Ascending aorta (tissue), 2 donors: ENCODE data around the gene XDH. TPM values are rescaled to one million over a fixed set of nuclear protein-coding genes. Genes with fewer than 3 reads are reported as not detected.

ENCODE experiments used
- DNase-seq, 2 donors: peaks; one replicate each; pipeline ENCODE4 v3.0.0-alpha.2; 2019; ENCODE audit warnings: low spot score in 2 of 2
- H3K27ac ChIP-seq, 2 donors: fragments of 200-600 bp; sonication (generic); one replicate each; pipeline ENCODE4 v1.5.1; 2016 to 2017; ENCODE audit warnings: mild to moderate bottlenecking in 1 of 2
- H3K27me3 ChIP-seq: fragments of 200-600 bp; sonication (generic); one replicate; pipeline ENCODE4 v1.5.1; 2017
- H3K36me3 ChIP-seq, 2 donors: fragments of 200-600 bp; sonication (generic); one replicate each; pipeline ENCODE4 v1.5.1; 2016
- H3K4me1 ChIP-seq, 2 donors: fragments of 200-600 bp; sonication (generic); one replicate each; pipeline ENCODE4 v1.5.1; 2016 to 2017; ENCODE audit warnings: mild to moderate bottlenecking in 1 of 2
- H3K4me3 ChIP-seq, 2 donors: fragments of 200-600 bp; sonication (generic); one replicate each; pipeline ENCODE4 v1.5.1; 2016 to 2017; ENCODE audit warnings: mild to moderate bottlenecking in 1 of 2
- H3K9me3 ChIP-seq, 2 donors: fragments of 200-600 bp; sonication (generic); one replicate each; pipeline ENCODE4 v1.5.1; 2016
- intact Hi-C: fragments of 100-400 bp; cut with DNase I; formaldehyde crosslinking; loops from one replicate; pipeline ENCODE4 v1.15.1; 2023
- total RNA-seq: library from RNA; depleted of rRNA; stranded (reverse); fragments of >200 nt; gene quantifications from one replicate; pipeline ENCODE4 v1.1.0, GENCODE V29; 2016
- TF ChIP-seq, protein P1 (sequence below), 3 experiments: fragments of 200-600 bp in 2 of 3; fragments of 450-650 bp in 1 of 3; sonication (generic) in 2 of 3; IDR thresholded peaks; one replicate each; pipeline ENCODE4 v1.5.1; 2016 to 2019; ENCODE audit warnings: antibody characterized with exemption in 3 of 3, mild to moderate bottlenecking in 1 of 3, moderate library complexity in 1 of 3

Gene XDH
- total RNA-seq, 1 donor from 2014 or later, result not detected

DNA sequence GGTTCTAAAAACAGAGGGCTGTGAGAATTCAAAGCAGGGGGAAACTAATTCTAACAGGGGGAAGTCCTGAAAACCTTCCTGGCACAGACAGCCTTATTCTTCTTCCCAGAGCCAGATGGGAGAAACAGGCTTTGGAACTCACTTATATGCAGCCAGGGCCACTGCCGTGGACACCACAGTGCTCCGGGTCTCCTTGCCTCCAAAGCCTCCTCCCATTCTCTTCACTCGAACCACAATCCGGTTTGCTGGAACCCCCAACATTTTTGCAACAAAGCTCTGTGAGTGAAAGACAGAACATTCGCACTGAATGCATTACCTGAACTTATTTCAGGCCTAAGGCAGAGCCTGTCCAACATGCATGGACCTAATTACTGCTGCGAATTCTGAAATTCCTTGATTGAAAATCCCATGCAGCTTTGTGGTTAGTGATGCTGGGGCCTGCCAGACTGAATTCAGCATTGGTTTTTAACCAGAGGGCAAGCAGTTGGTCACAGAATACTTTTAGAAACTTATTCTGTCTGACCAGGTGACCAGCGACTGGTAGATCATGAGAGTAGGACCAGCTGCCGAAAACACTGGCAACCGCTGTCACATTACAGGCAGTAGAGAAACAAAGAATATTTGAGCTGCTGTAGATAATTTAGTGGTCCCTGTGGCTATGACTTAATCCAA is 48.6 kb downstream of the XDH start:
- H3K27ac ChIP-seq, result no peak overlapping the region
- TF ChIP-seq, protein P1, sequence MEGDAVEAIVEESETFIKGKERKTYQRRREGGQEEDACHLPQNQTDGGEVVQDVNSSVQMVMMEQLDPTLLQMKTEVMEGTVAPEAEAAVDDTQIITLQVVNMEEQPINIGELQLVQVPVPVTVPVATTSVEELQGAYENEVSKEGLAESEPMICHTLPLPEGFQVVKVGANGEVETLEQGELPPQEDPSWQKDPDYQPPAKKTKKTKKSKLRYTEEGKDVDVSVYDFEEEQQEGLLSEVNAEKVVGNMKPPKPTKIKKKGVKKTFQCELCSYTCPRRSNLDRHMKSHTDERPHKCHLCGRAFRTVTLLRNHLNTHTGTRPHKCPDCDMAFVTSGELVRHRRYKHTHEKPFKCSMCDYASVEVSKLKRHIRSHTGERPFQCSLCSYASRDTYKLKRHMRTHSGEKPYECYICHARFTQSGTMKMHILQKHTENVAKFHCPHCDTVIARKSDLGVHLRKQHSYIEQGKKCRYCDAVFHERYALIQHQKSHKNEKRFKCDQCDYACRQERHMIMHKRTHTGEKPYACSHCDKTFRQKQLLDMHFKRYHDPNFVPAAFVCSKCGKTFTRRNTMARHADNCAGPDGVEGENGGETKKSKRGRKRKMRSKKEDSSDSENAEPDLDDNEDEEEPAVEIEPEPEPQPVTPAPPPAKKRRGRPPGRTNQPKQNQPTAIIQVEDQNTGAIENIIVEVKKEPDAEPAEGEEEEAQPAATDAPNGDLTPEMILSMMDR (IDR thresholded peaks at IDR 0.05), result no peak
- H3K9me3 ChIP-seq, result no peaks in the 10 kb centered on the region
- no peaks in the 10 kb centered on the region for H3K27me3 ChIP-seq
- no peak for DNase-seq
- H3K4me3 ChIP-seq, result no peak overlapping the region
- intact Hi-C loops, result no loop called here
- H3K4me1 ChIP-seq, result no peaks in the 10 kb centered on the region
- H3K36me3 ChIP-seq, result no peaks in the 10 kb centered on the region

DNA sequence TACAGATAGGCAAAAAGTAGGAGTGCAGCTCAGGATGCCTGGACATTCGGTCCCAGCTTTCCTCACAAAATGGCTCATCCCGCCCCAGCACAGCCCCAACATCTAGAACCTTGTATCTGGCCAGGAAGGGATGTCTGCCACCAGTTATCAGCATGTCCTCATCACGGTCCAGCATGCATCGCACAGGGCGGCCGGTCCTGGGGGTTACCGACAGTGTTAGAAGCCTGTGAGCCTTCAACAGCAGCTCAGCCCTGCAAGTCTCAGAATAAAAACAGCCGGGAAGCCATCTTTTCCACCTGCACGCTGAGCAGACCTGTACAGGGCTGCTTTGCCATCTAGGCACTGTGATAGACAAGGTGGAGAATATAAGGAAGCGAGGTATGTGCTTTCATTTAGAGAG is 49.2 kb downstream of the XDH start:
- Histone ChIP-seq H3K4me1 (no peaks in the 10 kb centered on the region), H3K27ac (no peak overlapping the region), H3K9me3 (no peaks in the 10 kb centered on the region), H3K36me3 (no peaks in the 10 kb centered on the region), H3K27me3 (no peaks in the 10 kb centered on the region), H3K4me3 (no peak overlapping the region)
- TF ChIP-seq, protein P1 (IDR thresholded peaks at IDR 0.05), result no peak
- DNase-seq, result no peak
- intact Hi-C loops, result no loop called here

DNA sequence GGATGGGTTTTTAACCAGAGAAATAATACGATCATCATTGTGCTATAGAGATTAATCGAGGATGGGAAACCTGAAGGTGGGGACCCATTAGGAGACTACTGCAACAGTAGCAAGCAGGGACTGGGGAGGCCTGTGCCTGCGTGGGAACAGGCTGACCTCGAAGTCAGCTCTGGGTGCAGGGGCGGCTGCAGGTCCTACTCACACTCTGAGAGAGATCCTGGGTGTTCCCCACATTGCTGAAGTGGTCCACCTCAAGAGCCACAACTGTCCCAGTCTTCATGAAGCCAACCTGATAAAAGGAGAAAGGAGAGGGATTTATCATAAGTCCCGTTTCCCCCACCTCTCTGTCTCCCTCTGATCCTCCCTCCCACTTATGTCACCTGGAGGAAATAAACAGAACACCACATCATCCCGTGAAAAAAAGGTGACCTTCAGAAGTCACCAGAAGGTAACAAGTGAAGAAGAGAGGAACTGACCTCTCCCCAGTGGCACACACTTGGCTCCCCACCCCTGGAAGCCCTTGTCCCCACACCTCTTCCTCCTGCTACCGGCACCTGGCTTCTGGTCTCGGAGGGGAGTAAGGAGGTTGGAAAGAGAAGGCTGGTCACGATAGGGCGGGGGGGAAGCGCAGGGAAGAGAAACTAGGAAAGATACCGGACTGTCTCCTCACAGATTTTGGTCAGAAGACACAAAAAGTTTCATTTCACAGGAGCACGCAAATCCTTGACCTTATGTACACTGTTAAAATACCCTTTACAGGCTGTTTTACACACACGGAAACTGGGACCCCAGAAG is 50.4 kb downstream of the XDH start:
- H3K4me3 ChIP-seq, result no peak overlapping the region
- H3K36me3 ChIP-seq, result no peaks in the 10 kb centered on the region
- H3K9me3 ChIP-seq, result no peaks in the 10 kb centered on the region
- H3K27ac ChIP-seq, result no peak overlapping the region
- intact Hi-C loops, result no loop called here
- no peaks in the 10 kb centered on the region for H3K27me3 ChIP-seq
- TF ChIP-seq, protein P1 (IDR thresholded peaks at IDR 0.05), result no peak
- DNase-seq, result no peak
- H3K4me1 ChIP-seq, result no peaks in the 10 kb centered on the region

DNA sequence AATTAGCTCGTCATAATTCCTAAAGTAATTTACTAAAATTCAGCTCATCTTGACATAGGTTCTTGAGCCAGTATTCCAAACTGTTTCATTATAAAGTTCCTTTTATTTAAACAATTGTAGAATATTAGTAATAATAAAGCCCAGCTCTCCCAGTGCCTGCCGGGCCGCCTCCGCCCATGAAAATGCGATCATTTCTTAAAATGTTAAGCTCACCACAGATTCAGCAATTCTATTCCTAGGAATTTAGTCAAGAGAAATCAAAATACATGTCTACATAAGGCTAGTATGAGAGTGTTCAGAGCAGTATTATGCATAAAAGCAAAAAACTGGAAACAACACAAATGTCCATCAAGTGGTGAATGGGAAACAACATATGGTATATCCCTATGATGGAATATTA is 52.0 kb downstream of the XDH start:
- Histone ChIP-seq H3K4me3 (no peak overlapping the region), H3K4me1 (no peaks in the 10 kb centered on the region), H3K27me3 (no peaks in the 10 kb centered on the region), H3K36me3 (no peaks in the 10 kb centered on the region), H3K9me3 (no peaks in the 10 kb centered on the region), H3K27ac (no peak overlapping the region)
- TF ChIP-seq, protein P1 (IDR thresholded peaks at IDR 0.05), result no peak
- intact Hi-C loops, result no loop called here
- no peak for DNase-seq

DNA sequence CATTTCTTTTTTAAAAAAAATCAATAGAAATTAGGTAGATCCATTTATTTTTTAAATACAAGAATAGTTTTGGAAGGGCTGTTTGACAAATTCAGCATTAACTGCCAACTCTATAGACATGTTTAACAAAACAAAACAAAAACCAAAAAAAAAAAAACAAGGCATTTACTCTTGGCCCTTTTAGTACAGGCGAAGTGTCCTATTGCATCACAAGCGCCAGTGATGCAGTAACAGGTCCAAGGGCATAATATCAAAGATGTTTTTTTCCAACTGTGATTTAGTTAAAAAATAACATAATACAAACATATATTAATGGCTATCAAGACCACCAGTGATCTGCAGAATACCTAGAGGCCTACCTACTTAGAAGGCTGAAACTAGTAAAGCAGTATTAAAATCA is 55.3 kb downstream of the XDH start:
- H3K4me3 ChIP-seq, result no peak overlapping the region
- intact Hi-C loops, result no loop called here
- no peaks in the 10 kb centered on the region for H3K9me3 ChIP-seq
- H3K4me1 ChIP-seq, result no peaks in the 10 kb centered on the region
- TF ChIP-seq, protein P1 (IDR thresholded peaks at IDR 0.05), result no peak
- no peak overlapping the region for H3K27ac ChIP-seq
- H3K36me3 ChIP-seq, result no peaks in the 10 kb centered on the region
- no peaks in the 10 kb centered on the region for H3K27me3 ChIP-seq
- no peak for DNase-seq
